Measurements from ENCODE around the gene MR1.

The MR1 gene

GRCh38 chr1:181099152-181100014 is 65.6 kb downstream of the MR1 start:
- Histone ChIP-seq H3K4me2 (peak overlapping the region; percentile 43 to 99 (median 92)), H3K9me3 (replicated peaks in 1 of 11) (no peaks in the 10 kb centered on the region)

GRCh38 chr1:181100015-181100905 is 66.5 kb downstream of the MR1 start:
- peaks cover 0 to 2% (median 0%) of the 10 kb centered on the region in 11 experiments; a peak in 3 of 22 replicates for H3K36me3 ChIP-seq
- H3K9ac ChIP-seq, result peak overlapping the region in 4 of 11 experiments; percentile 13 to 30 (median 18); a peak in 5 of 22 replicates
- H4K20me1 ChIP-seq, result peaks cover 0 to 20% (median 10%) of the 10 kb centered on the region in 11 experiments; a peak in 18 of 22 replicates
- peak overlapping the region; percentile 43 to 99 (median 98) for H3K4me2 ChIP-seq
- H3K4me1 ChIP-seq, result peaks cover 85 to 96% (median 91%) of the 10 kb centered on the region in 10 experiments
- no peaks in the 10 kb centered on the region for H3K9me3 ChIP-seq (replicated peaks in 1 of 11)
- H3K27me3 ChIP-seq, result no peaks in the 10 kb centered on the region
- H3K4me3 ChIP-seq, result no peak overlapping the region; a peak in 1 of 20 replicates
- no peak for TF ChIP-seq Cebpa-rat (IDR thresholded peaks at IDR 0.05)
- H3K27ac ChIP-seq, result peak overlapping the region in 7 of 11 experiments; percentile 6 to 49 (median 38); a peak in 11 of 22 replicates

More at GRCh38 chr1:181099152-181100014, 65.6 kb downstream of the MR1 start:
- H4K20me1 ChIP-seq, result peaks cover 8 to 29% (median 18%) of the 10 kb centered on the region in 11 experiments; a peak in 20 of 22 replicates
- H3K9ac ChIP-seq, result peak overlapping the region in 4 of 11 experiments; percentile 13 to 30 (median 18); a peak in 6 of 22 replicates
- peaks cover 88 to 99% (median 93%) of the 10 kb centered on the region in 10 experiments for H3K4me1 ChIP-seq
- no peak for TF ChIP-seq Cebpa-rat (IDR thresholded peaks at IDR 0.05)
- peaks cover 0 to 11% (median 8%) of the 10 kb centered on the region in 11 experiments; a peak in 13 of 22 replicates for H3K36me3 ChIP-seq
- H3K4me3 ChIP-seq, result no peak overlapping the region
- H3K27me3 ChIP-seq, result no peaks in the 10 kb centered on the region
- H3K27ac ChIP-seq, result peak overlapping the region in 7 of 11 experiments; percentile 6 to 49 (median 38); a peak in 11 of 22 replicates

GRCh38 chr1:181100934-181101333 is 67.2 kb downstream of the MR1 start:
- Histone ChIP-seq H3K9ac (peak overlapping the region in 1 of 11 experiments; percentile 36; a peak in 1 of 22 replicates), H3K9me3 (replicated peaks in 1 of 11) (no peaks in the 10 kb centered on the region), H4K20me1 (peaks cover 0 to 14% (median 3%) of the 10 kb centered on the region in 11 experiments; a peak in 8 of 22 replicates), H3K4me1 (peaks cover 84 to 95% (median 89%) of the 10 kb centered on the region in 10 experiments), H3K27ac (peak overlapping the region in 4 of 11 experiments; percentile 9 to 42 (median 20); a peak in 4 of 22 replicates), H3K36me3 (no peaks in the 10 kb centered on the region), H3K4me2 (peak overlapping the region; percentile 43 to 99 (median 98)), H3K27me3 (no peaks in the 10 kb centered on the region), H3K4me3 (peak overlapping the region in 1 of 10 experiments; percentile 5; a peak in 1 of 20 replicates)
- TF ChIP-seq Cebpa-rat (IDR thresholded peaks at IDR 0.05), result no peak

GRCh38 chr1:181101581-181102226 is 67.9 kb downstream of the MR1 start:
- Histone ChIP-seq H3K4me1 (peaks cover 84 to 95% (median 89%) of the 10 kb centered on the region in 10 experiments), H3K27me3 (no peaks in the 10 kb centered on the region), H3K9ac (peak overlapping the region in 1 of 11 experiments; percentile 36; a peak in 1 of 22 replicates), H3K4me3 (peak overlapping the region in 1 of 10 experiments; percentile 5; a peak in 1 of 20 replicates), H4K20me1 (peaks cover 0 to 6% (median 0%) of the 10 kb centered on the region in 11 experiments; a peak in 4 of 22 replicates), H3K4me2 (peak overlapping the region; percentile 43 to 99 (median 98)), H3K9me3 (replicated peaks in 1 of 11) (no peaks in the 10 kb centered on the region), H3K36me3 (no peaks in the 10 kb centered on the region), H3K27ac (peak overlapping the region in 6 of 11 experiments; percentile 4 to 42 (median 25); a peak in 7 of 22 replicates)
- no peak for TF ChIP-seq Cebpa-rat (IDR thresholded peaks at IDR 0.05)

GRCh38 chr1:181102841-181103240 is 69.1 kb downstream of the MR1 start:
- peak overlapping the region; percentile 92 to 99 (median 98) for H3K4me2 ChIP-seq
- no peaks in the 10 kb centered on the region for H3K36me3 ChIP-seq
- H3K4me3 ChIP-seq, result no peak overlapping the region
- H3K4me1 ChIP-seq, result peaks cover 84 to 95% (median 91%) of the 10 kb centered on the region in 10 experiments
- H4K20me1 ChIP-seq, result no peaks in the 10 kb centered on the region
- TF ChIP-seq Cebpa-rat (IDR thresholded peaks at IDR 0.05), result no peak
- no peak overlapping the region for H3K9ac ChIP-seq
- peak overlapping the region in 4 of 11 experiments; percentile 18 to 95 (median 38); a peak in 3 of 22 replicates for H3K27ac ChIP-seq
- no peaks in the 10 kb centered on the region for H3K27me3 ChIP-seq
- H3K9me3 ChIP-seq (replicated peaks in 1 of 11), result no peaks in the 10 kb centered on the region

GRCh38 chr1:181103399-181103798 is 69.6 kb downstream of the MR1 start:
- no peak for TF ChIP-seq Cebpa-rat (IDR thresholded peaks at IDR 0.05)
- Histone ChIP-seq H3K4me1 (peaks cover 87 to 96% (median 93%) of the 10 kb centered on the region in 10 experiments), H3K4me2 (peak overlapping the region; percentile 92 to 99 (median 98)), H3K4me3 (no peak overlapping the region), H3K9me3 (replicated peaks in 1 of 11) (no peaks in the 10 kb centered on the region), H3K27ac (peak overlapping the region in 4 of 11 experiments; percentile 18 to 95 (median 38); a peak in 4 of 22 replicates), H3K27me3 (no peaks in the 10 kb centered on the region), H4K20me1 (no peaks in the 10 kb centered on the region), H3K9ac (no peak overlapping the region), H3K36me3 (no peaks in the 10 kb centered on the region)

- Histone ChIP-seq H3K36me3 (no peaks in the 10 kb centered on the region), H3K4me1 (peaks cover 80 to 96% (median 94%) of the 10 kb centered on the region in 10 experiments), H3K27ac (peak overlapping the region; percentile 78 to 96 (median 94)), H3K27me3 (no peaks in the 10 kb centered on the region), H3K4me2 (peak overlapping the region; percentile 92 to 99 (median 98)), H3K9me3 (replicated peaks in 1 of 11) (no peaks in the 10 kb centered on the region), H3K9ac (peak overlapping the region; percentile 86 to 95 (median 92)), H3K4me3 (peak overlapping the region; percentile 65 to 82 (median 76)), H4K20me1 (no peaks in the 10 kb centered on the region)
- TF ChIP-seq Cebpa-rat (IDR thresholded peaks at IDR 0.05), result no peak
Measured at GRCh38 chr1:181104042-181104789, 70.4 kb downstream of the MR1 start.
